GM18507 (cell line): ENCODE data around the gene DEDD.

Experiments
- DNase-seq: peaks from one replicate; pipeline ENCODE4 v3.0.0; 2011; ENCODE audit warnings: low read depth; ENCODE audit not compliant: insufficient read length; ENCODE audit errors: extremely low spot score
- FAIRE-seq: peaks from 2 replicates; lab custom pipeline; 2011; peaks lifted over from hg19 to GRCh38; lab: Jason Lieb, UNC

The DEDD gene, protein sequence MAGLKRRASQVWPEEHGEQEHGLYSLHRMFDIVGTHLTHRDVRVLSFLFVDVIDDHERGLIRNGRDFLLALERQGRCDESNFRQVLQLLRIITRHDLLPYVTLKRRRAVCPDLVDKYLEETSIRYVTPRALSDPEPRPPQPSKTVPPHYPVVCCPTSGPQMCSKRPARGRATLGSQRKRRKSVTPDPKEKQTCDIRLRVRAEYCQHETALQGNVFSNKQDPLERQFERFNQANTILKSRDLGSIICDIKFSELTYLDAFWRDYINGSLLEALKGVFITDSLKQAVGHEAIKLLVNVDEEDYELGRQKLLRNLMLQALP

DNA sequence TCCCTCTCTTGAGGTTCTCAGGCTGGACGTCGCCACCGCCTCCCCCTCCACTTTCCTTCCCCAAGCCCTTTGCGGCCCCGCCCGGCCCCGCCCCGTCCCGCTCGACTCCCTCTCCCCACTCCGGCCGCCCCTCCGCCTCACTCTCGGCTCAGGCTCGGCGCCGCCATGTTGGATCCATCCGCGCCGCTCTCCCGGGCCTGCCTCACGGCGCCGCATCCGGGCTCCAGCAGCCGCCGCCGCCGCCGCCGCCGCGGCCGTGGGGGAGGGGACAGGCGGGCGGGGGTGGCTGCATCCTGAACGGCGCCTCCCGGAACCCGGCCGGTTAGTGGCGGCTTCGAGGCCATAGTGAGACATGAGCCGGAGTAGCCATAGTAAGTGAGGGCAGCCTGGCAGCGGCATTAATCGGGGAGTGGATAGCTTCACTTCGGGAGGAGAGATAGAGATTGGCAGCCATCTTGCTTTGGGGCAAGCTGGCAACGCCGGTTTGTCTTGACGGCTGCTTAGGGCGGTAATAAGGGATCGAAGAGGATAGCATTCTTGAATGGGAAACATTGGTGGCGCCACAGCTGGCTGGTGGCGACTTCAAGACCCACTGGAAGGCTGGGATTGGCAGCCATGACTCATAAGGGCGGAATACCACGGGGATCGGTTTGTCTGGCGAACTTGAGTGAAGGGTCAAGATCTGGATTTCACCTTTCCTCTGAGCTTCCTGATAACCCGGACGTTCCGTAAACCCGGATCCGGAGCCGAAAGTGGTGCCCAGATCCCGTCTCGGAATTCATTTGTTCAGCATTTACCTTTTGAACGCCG is at the start of gene DEDD:
TSS of gene DEDD (minus strand) at position 258 of the 810 bp plus-strand sequence. CDS start 8,205 bp downstream, outside the sequence.
- peak; percentile 89 for FAIRE-seq

DNA sequence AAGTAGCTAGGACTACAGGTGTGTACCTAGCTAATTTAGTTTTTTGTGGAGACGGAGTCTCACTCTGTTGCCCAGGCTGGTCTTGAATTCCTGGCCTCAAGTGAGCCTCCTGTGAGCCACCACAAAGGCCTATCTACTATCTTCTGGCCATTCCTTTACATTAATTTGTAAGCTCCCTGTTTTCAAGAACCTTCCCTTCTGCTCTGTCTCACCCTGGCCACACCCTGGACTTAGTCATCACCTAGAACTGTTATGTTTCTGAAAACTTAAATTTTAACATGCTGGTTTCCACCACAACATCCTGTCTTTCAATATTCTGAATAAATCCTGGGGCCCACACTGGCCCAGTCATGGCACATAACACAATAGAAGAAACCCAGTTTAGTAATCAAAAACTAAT is 49.7 kb upstream of the DEDD start:
- peak; percentile 94 for FAIRE-seq
- DNase-seq: peak; percentile 30

More for the DNA sequence above, at the start of gene DEDD:
- peak; percentile 84 for DNase-seq

DNA sequence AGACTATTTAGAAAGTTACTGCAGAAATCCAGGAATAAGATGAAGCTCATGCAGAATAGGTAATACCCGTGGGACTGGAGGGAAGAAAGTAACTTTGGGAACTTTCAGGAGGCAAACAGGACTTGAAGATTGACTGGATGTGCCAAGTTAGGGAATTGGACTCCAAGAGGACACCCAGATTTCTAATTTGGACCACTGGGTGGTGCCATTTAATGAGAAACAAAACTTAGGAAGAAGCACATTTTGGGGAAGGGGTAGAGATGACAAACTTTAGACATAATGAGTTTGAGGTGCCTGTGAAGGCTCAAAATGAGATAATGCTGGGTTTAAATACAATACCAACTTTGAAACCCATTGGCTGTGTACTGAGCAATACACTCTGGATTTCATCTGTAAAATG is 48.2 kb upstream of the DEDD start:
- FAIRE-seq (no peak), DNase-seq (no peak)

DNA sequence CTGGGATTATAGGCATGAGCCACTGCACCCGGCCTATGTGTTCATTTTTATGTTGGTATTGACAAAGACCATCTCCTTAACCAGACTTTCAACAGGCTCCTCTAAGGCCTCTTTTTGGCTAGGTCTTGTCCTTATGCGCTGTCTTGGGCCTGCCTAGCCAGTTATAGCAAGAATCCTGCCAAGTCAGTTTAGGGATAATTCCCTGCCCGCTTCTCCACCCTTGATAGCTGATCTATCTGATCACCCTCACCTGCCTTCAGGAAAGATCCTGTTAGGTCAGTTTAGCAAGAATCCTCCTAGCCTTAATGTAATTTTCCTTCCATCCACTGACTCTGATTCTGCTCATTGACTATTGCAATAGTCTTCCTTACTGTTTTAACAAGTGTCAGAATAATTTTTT is 47.2 kb upstream of the DEDD start:
- DNase-seq (no peak), FAIRE-seq (no peak)

DNA sequence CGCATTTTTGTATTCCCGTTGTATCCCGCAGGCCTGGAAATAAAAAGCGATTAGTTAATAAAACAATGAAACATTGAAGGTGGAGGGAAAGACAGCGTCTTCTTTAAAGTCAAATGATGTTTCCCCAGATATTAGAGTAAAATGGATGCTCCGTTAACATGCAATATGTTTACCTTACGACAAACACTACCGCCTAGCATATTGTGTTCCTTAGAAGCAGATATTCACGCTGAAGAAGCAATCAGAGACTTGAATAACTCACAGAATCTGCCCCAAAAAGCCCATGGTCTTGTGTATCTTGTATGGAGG is 45.4 kb upstream of the DEDD start:
- FAIRE-seq (no peak), DNase-seq (no peak)

DNA sequence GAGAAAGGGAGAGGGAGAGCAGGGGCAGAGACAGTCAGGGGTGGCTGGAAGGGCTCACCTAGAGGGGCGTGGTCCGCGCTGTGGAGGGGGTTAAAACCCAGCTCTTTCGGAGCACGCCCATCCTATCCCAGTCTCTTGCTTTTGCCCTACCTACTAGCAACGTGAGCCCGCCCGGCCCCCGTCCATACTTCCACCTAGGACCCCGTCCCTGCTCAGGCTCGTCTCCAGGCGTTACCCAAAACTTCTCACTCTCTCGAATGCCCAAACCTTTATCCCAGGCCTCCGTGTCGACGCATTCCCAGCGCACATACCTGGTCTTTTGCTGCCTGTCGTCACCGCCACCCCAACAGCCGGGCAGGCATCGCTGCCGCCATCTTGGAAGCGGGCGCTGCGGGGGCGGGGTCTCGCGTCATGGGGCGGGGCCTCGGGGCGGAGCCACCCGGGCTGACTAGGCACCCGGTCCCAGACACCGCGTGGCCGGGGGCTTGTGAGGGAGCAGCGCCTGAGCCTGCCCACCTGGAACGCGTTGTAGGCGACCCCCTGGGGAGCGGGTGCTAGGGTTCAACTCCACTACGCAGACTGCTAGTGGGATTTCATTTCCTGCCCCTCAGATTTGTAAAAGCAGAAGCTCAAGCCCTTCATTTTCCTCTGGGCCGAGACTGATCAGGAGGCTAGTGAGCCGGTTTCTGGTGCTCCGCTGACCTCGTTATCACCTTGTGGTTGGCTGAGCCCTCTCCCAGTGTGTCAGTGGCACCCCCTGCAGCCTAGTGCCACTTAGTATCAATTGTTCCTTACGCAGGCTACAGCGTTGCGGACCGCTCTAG is 44.9 kb upstream of the DEDD start, which contains the start of gene B4GALT3:
TSS of gene B4GALT3 (minus strand) at position 396 of the 824 bp plus-strand sequence. CDS start 1,447 bp downstream, outside the sequence.
- FAIRE-seq (peak; percentile 72), DNase-seq (peak; percentile 89)

DNA sequence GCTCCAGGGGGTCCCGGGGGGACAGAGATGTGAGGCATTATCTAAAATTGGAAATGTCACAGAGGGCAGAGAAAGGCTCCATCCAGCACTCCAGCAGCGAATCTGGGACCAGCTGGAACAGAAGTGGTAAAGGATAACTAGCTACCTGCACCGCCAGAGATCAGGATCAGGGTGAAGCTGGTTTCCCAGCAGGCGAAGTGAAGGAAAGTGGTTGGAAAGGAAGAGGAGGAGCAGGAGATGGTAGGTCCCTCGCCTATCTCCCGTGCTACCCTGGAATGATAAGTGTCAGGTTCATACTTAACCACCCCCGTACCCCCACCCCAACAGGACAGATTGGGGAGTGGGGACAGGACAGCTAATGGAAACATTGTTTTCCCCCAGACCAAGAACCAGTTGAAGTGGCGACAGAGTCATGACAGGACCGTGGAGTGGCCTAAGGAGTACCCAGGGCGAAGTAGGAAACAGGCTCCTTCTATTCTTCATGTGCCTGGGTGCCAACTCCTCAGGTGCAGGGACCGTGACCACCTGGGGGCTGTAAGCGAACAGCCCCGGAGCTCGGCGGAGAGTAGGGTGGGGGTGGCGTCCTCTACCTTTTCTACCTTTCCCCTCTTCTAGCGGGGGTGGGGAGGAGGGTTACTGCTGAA is 44.1 kb upstream of the DEDD start:
- no peak for DNase-seq
- FAIRE-seq: no peak

DNA sequence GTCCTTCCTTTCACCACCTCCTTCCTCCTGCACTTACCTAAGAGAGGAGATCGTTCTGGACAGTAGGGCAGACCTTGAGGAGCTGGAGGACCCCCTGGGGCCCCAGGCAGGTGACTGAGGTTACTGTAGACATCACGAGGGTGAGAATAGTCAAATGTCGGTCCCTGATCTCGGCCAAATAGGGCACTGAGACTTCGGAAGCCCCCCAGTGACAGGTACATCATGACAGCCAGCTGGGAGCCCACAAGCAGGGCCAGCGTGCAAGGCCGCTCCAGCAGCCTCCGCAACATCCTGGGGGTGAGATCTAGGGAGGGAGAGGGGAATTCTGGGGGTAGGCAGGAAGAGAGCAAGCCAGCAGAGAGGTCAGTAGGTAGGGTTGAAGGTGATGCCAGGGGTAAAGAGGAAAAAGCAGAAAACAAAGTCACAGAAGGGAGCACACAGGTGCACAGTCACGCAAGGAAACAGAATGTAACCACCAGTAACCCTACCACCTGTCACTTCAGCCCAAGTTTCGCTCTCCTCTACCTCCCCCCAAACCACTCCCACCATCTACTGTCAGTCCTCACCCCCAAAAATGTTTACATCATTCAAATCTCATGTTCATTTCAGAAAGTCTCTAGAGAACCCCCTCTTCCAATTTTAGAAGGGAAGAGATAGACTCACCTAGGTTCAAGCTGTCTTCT is 43.4 kb upstream of the DEDD start:
- peak; percentile 49 for FAIRE-seq
- no peak for DNase-seq

DNA sequence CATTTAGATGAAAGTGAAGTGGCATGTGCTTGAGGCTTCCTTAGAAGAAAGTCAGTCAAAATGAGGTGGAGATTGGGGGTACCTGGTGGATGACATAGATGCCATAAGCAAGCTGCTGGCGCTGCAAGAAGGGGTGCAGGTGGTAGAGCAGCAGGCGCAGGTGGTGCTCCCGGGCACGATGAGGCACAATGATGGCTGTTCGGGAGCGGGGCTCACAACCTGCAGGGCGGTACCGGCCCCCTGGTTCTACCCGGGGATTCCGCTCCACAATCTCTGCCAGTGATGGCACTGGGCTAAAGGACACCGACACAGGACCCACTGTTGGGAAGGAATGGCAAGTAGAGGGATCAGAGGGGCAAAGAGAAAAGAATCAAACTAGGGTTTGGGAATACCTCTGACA is 42.4 kb upstream of the DEDD start:
- FAIRE-seq: no peak

DNA sequence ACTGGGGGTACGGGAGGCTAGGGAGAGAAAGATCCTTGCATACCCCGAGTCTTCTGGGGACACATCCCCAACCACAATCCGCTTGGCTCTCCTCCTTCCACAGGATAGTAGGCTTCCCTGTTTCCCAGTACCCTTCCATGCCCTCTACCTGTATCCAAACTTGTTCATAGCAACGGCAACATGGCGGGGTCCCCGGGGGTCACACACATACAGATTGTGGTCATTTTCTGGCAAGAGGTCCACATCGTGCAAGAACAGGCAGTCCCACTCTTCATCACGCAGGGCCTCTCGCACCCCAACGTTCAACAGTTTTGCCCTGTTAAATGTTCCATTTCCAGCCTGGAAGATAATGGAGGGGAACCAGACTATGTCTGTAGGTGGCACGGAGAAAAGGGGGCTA is 41.2 kb upstream of the DEDD start:
- DNase-seq (no peak), FAIRE-seq (no peak)

More for the DNA sequence above, 42.4 kb upstream of the DEDD start:
- DNase-seq: no peak

DNA sequence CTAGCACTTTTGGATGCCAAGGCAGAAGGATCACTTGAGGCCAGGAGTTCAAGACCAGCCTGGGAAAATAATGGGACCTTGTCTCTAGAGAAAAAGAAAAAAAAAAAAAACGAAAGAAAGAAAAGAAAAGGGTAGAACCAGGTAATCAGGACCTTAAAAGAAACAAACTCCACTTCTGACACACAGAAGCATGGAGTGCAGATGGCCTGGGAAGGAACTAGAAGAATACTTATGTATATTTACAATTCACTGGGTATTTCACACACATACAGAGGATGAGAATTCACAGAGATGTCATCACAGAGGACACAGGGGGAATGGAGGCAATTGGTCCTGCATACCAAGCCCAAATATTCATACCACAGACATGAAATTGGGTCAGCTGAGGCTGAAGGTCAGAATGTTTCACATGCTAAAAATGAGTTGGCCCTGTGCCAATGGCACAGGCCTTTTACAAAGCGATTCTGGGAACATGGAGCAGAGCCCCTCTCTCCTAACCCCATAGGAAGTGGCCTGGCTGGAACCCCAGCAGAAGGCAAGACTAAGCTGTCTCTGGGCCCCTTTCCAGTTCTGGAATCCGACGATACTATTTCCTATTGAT is 40.4 kb upstream of the DEDD start:
- DNase-seq (no peak), FAIRE-seq (no peak)

DNA sequence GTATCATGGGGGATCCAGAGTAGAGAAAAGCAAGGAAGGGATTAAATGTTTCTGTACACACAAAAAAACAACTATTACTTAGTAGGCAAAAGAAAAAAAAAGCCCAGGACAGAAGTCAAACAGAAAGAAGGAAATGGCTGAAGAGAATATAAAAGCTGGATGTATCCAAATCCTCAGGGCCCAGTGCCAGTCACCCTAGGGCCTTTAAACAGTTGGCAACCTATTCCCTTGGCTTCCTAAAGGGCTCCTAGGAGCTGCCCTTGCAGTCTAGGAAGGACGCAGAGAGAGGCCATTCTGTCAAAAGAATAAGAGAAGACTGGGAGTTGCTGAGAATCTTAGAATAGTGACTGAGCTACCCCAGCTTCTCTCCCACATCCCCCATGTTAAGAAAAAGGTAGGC is 39.9 kb upstream of the DEDD start:
- no peak for FAIRE-seq

DNA sequence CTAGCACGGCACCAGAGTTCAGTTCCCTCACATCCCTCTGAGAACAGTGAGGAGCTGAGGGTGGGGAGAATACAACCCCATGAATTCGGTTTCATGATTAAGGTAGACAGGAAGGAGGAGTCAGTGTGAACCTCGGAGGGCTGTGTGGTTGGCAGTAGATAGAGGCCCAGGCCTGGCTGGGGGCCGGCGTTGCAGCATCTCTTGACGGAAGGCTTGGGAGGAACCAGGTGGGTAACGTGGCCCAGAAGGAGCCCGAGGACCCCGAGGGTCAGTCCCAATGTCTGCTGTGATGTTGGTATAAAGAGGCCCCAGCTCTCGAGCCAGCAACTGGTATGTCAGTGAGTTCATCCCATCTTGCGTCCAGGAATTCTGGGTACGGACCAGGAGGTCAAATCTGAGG is 39.2 kb upstream of the DEDD start:
- FAIRE-seq (no peak), DNase-seq (no peak)

More for the DNA sequence above, 39.9 kb upstream of the DEDD start:
- DNase-seq: no peak

DNA sequence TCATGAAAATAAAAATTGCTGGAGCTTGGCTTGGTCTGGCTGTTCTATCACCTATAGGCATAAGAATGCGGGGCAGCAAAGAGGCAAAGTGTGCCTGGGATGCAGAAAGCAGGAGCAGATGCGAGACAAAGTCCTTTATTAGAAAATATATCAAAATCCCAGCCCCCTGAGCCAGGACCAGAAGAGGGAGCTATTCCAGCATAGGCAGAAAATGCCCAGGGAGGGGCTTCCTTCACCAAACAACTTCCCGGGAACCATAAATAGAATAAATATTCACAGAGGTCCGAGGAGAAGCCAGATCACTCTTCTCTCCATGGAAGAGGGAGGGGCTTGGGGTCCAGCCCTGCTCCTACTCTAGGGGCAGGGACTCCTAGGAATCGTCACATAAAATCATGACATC is 38.7 kb upstream of the DEDD start:
- FAIRE-seq: no peak

DNA sequence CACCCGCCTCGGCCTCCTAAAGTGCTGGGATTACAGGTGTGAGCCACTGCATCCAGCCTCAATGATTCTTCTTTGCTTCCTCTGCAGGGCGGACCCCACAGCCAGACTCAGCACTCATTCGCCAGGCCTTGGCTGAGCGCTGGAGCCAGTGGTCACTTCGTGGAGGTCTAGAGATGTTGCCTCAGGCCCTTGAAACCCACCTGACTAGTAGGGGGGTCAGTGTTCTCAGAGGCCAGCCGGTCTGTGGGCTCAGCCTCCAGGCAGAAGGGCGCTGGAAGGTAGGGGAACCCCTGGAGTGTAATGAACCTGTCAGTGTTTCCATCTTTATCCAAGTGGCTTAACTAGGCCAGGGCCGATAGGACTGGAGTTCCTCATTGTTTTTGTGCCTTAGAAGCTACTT is 36.4 kb upstream of the DEDD start:
- no peak for DNase-seq
- no peak for FAIRE-seq

More for the DNA sequence above, 38.7 kb upstream of the DEDD start:
- DNase-seq: no peak

DNA sequence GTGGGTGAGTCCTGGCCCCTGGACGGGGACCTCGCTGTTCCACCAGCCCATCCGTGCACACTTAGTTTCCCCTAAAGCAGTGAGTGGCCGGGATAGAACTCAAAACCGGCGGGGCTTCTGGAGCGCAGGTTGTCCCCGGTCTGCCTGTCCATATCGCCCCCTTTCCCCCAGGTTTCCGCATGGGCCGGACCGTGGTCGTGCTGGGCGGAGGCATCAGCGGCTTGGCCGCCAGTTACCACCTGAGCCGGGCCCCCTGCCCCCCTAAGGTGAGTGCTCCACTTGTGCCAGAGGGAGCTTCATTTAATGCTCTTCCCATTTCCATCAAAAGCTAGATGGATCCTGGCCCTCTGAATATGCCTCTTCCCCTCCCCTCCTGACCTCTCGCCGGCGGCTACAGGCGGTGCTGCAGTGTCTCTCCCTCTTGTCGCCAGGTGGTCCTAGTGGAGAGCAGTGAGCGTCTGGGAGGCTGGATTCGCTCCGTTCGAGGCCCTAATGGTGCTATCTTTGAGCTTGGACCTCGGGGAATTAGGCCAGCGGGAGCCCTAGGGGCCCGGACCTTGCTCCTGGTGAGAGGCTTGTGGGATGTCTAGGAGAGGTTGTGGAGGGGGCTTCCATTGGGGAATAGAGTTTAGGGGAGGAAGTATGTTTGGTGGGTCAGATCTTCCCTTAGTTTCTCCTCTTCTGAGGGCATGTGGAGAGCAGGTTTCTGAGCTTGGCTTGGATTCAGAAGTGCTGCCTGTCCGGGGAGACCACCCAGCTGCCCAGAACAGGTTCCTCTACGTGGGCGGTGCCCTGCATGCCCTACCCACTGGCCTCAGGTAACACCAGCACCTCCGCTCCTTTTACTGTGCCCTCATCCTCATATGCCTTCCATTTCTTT is 34.4 kb upstream of the DEDD start:
- no peak for DNase-seq
- FAIRE-seq: no peak

DNA sequence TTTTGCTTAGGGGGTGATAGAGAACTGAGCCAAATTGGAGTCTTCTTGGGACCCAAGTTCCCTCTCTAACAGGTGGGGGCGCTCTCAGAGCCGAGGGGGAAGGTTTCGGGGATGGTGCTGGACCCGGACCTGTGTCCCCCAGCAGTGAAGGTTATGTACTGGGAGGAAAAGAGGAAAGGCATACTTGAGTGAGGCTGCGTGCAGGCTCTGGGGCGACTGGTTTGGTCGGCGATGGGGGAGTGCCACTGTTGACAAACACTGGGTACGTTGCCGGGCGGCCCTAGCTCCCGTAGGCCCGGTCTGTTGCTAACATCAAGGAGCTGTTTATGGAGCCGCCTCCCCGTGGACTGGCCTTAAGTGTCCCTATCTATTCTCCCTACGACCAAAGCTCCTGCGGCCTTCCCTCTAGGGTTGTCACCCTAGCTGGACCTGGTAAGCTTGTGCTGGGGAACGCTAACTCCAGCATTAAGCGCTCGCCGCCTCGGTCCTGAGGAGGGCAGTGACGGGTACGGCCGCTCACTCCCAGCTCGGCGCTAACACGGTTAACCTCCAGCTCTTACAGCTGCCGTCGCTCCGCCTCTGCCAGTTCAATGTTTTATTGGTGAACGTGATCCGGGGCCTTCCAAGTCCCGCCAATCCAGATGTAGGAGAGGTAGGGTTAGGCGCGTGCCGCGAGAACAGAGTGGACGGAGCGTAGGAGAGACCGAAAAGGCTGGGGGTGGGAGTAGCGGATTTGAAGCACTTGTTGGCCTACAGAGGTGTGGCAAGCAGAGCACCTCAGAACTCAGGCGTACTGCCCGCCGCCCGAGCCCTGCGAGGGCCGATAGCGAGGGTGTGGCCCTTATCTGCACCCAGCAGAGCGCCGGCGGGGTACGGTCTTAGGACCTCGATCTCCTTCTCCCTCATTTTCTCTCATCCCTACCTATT is 33.5 kb upstream of the DEDD start, which contains the start of gene PPOX:
TSS of gene PPOX (plus strand) at position 685 of the 927 bp plus-strand sequence. CDS start 422 bp downstream, outside the sequence.
- FAIRE-seq: peak; percentile 98
- DNase-seq: peak; percentile 79
